NCI-H2081 treated with DMSO at 0.1 percent for 48 hours (cell line): ENCODE data around the gene FARS2.
"Not testable (repeated sequence)": the region's sequence is repeated elsewhere in the genome, so short reads cannot be mapped to it uniquely, and the experiment has no call there.

Source experiments
- DNase-seq: peaks from one replicate; lab custom pipeline; 2025; lab: John Stamatoyannopoulos, UW

FARS2 gene

DNA sequence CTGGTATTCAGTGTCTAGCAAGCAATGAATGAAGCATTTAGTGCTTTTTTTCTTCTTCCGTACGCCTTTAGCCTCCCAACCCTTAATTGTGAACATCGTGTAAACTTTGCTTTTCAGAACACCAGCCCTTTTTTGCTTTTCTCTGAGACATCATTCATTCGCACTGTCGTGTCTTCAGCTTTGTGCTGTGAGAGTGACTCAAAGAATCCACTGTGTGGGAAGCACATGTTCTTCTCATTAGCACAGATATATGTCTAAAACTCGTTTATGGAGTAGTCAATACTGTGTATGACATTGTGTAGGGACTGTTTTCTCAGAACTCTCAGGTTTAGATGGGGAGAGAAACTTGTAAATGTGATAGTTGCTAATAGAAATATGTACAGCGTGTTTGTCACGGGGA is 279.1 kb downstream of the FARS2 start:
- no peak for DNase-seq

DNA sequence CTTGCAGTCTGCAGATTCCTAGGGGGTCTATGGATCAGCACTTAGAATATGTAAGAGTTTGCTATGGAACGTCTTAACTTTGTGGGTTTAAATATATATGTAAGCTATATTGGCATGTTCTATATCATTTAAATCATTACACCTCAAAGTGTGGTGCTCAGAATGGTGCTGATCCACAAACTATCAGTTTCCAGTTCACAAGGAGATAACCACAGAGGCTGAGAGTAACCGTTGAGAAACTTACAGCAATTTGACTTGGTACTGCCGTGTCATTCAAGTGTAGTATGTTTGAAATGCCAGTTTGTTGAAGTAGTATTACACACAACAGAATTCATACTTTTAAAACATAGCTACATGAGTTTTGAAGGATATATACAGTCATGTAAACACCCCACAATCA is 279.7 kb downstream of the FARS2 start:
- no peak for DNase-seq

DNA sequence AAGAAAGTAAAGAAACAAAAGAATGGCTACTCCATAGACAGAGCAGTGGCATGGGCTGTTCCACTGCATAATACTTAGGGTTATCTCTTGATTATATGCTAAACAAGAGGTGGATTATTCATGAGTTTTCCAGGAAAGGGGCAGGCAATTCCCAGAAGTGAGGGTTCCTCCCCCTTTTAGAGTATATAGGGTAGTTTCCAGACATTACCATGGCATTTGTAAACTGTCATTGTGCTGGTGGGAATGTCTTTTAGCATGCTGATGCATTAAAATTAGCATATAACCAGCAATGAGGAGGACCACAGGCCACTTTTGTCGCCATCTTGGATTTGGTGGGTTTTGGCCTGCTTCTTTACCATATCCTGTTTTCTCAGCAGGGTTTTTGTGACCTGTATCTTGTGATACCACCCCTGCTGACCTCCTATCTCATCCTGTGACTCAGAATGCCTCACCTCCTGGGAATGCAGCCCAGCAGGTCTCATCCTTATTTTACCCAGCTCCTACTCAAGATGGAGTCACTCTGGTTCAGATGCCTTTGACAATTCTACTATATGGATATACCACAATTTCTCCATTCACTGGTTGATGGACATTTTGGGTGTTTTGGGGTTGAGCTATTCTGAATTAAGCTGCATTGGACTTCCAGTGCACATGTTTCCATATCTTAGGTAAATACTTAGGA is 280.6 kb downstream of the FARS2 start:
- DNase-seq = no peak

DNA sequence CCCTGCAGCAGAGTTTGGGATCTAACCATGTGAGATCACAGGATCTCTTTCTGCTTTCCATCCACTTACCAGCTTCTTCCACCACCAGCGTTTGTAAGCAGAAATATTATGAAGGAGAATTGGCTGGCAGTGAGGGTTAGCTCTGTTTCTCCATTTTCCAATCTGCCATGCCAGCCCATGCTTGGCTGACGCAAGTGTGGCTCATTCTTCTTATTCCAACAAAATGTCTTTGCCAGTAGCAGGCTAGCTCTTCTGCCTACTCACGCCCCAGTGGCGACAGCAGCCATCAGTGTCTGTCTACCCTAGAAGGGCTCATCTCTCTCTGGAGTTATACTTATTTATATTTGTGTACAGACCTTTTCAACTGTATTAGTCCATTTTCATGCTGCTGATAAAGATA is 286.2 kb downstream of the FARS2 start:
- no peak for DNase-seq

DNA sequence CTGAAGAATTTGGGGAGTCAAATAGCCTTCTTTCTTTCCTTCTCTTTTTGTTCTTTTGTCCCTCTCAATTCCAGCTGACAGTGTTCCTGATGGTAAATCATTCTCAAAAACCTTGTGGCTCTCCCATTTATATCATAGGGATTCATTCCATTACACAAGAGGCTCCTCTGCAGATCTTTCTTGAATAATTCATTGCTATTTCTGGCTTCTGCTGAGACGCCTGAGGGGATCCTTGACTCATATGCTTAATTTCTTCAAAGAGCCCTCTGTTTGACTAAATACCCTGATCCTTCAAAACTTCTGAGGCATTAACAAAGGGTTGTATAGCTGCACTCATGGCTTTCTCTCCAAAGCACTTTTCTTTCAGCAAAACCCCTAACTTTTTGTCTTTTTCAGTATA is 289.3 kb downstream of the FARS2 start:
- DNase-seq = no peak

DNA sequence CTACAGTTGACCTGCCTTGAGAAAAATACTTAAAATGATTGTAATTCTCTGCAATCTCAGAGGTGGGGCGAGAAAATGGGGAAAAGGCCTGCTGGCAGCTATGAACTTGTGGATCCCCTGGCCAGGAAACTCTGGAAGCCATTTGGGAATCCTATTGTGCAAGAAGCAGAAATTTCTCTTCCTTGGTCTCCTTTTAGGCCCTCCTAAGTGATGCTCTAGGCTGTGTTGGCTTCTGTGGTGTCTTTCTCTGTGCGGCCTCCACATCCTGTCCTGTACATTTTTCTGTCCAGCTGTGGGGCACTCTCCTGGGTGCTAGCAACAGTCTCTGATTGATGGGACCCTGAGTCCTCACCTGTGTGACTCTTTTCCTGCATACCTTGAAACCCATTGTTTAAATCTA is 290.9 kb downstream of the FARS2 start:
- no peak for DNase-seq

DNA sequence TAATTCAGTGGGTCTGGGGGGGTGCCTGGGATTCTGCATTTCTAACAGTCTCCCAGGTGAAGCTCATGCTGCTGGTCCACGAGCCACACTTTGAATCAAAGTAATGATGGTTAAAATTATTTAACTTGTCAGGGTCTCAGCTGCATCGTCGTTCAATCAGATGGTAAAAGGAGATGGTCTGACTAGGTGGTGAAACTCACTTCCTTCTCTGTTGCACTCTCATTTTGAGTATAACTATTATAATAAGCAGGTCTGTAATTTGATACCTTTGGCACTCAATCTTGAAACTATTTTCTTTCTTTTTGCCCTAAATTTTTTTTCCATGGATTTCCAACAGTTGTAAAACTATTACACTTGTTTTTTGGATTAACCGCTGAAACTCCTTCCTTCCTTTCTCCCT is 292.5 kb downstream of the FARS2 start:
- no peak for DNase-seq

DNA sequence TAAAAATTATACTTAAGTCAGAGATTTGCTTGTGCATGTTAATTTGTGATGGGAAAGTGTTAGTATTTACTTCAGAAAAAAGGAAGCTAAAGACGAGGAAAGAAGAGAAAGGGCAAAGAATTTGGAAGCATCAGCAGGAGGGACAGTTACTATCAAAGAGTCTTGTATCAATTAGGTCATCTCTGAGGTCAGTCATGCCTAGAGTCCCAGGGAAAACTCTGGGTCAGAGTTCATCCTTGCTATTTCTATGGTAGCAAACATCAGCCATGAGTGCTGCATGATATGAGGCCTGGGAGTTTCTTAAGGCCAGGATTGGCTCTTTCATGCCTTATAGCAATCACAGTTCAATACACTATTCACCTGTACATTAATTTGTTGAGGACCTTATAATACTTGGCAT is 292.9 kb downstream of the FARS2 start:
- no peak for DNase-seq

DNA sequence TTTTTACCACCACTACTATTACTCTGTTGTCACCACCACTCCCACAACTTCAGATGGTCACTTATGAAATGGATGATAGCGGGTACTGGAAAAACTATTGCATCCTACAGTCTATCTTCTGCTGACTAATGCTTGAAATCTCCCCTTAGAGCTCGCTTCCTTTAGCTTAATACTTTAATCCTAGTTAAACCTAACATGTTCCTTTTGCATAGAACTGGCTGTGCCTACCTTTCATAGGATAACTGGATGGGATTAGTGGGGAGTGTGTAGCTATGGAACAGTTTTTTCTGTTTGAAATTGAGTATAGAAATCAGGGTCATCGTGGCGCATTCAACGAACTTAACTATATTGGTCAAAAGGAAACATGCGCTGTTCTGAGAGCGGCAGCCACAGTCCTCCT is 294.7 kb downstream of the FARS2 start:
- no peak for DNase-seq

DNA sequence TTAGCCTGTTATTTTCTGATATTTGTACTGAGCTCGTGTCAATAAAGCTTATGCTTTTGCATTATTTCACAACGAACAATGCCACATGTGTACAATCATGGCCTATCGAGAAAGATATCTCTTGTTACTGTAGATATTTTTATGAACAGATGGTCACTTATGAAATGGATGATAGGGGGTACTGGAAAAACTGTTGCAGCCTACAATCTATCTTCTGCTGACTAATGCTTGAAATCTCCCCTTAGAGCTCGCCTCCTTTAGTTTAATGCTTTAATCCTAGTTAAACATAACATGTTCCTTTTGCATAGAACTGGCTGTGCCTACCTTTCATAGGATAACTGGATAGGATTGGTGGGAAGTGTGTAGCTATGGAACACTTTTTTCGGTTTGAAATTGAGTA is 296.2 kb downstream of the FARS2 start:
- no peak for DNase-seq

DNA sequence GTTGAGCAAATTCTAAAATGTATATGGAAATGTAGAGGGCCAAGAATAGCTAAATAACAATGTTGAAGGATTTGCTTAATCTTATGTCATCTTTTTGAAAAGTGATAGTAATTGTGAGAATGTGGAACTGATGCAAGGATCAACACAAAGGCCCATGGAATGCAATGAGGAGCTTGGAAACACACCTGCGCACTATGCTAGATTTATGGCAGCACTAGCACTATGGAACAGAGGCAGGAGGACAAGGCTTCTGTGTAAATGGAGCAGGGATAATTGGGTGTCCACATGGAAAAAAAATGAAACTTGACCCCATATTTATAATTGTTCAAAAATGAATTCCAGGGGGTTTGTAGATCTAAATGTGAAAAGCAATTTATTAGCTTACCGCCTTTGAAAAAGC is 298.3 kb downstream of the FARS2 start:
- DNase-seq = no peak

DNA sequence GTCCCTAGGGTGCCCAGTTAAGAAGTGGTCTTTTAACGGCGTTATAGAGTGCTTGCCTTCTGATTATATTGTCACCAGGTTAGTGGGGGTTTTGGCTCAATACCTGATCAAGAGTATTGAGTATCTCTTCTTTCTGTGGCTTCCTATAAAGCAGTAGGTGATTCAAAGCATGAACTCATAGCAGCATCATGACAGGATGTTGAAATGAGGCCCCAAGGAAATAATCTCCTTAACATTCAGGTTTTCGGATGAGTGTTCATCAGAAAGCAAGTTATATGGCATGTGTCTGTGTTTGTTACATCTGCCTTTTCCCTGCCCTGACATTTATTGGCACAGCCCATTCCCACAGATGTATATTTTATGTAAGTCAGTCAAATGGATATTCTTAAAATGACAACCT is 301.0 kb downstream of the FARS2 start:
- DNase-seq = no peak

DNA sequence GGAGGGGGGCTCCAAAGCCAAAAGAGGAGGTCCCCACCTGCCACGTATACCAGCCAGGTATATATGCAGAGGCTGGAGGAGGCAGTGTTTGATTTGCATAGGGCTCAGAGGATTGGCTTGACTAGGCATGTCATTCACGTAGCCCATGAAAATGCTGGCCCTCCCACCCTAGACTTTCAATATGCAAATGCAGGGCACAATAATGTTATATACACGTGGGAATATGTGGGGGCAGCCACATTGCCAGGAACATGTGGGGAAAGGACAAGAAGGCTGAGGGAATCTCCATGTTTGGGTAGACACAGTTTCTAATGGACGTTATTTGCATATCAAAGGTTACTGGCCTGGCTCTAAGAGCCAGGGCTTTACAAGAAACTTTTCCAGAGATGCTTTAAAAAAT is 301.8 kb downstream of the FARS2 start:
- DNase-seq = no peak

DNA sequence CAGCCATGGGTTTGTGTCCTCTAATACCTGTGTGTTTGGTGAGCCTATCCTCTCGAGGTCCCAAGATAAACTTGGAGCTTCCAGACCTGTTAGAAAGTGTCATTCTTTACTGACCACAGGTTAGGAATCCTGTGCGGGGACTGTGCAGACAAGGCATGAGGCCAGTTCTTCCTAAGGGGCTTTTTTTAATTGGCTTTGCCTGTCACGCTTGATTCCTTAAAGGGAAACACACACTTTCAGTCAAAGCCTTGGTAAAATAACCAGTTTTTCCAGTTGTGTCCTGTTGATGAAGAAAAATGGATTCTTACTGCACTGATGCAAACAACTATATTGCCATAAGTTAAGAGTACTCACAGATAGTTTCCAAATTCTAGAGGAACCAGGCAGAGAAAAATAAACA is 303.4 kb downstream of the FARS2 start:
- DNase-seq = not testable (repeated sequence)

DNA sequence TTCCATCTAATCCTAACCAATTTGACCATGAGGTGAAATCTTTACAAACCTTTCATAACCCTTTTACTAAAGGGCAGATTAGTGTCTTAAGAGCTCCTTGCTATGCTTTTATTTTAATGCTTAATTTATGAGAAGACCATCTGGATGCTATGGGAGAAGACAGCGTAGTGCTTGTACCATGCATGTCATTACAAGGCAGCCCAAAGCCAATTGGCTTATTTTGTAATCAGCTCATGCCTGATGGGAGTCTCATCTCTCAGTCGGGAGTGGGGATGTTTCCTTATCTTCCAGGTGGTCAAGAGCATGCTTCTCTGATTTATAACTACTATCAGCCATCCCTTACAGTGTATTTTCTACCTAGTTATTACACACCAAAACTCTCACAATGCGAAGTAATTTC is 304.7 kb downstream of the FARS2 start:
- DNase-seq = no peak

DNA sequence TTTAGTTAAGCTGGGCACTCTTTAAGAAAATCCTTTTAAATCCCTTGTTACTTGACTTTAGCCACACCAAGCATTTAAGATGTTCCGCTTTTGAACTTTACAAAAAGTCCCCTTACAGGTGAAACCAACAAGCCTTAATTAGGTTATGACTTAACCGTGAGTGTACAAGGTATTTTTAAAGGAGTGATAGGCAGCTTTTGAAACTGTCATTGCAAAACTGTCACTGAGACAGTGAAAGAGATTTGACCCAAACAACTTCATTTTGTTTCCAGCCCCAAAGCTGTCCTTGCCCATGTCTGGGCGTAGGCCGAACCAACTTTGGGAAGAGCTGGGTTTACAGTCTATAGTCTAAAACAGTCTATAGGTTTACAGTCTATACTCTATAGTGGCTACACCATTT is 305.4 kb downstream of the FARS2 start:
- no peak for DNase-seq

DNA sequence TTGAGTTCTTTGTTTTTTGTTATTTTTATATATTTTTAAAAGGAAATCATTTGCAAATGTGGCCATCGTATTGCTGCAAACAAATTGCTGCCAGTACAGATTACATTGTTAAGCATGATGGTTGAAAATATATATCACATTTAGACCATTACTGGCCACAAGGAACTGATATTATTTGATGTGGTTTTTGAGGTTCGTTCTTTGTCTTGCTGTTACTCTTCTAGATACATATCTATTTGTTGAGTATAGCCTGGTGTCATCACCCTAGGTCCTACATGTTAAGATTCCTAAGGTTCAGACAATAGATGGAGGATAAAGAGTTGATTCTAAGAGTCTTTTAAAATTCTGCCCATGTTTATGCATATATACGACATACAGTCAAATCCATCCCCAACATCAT is 306.0 kb downstream of the FARS2 start:
- DNase-seq = no peak

DNA sequence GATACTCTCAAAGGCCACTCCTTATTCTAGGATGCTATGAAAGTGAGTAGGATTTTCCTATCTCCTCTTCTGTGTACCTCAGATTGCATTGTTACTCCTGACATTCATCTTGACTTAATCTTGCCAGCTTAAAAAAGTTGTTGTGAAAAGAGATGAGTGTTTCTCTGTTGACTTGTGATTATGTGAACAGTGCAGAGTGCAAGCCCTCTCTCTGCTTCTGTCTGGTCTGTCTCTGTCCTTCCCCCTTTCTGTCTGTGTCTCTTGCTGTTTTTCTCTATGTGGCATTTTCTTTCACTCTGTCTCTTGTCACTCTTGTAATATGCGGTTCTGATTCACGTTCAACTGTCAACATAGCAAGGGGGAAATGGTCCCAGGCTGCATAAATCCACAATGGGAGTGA is 306.6 kb downstream of the FARS2 start:
- no peak for DNase-seq

DNA sequence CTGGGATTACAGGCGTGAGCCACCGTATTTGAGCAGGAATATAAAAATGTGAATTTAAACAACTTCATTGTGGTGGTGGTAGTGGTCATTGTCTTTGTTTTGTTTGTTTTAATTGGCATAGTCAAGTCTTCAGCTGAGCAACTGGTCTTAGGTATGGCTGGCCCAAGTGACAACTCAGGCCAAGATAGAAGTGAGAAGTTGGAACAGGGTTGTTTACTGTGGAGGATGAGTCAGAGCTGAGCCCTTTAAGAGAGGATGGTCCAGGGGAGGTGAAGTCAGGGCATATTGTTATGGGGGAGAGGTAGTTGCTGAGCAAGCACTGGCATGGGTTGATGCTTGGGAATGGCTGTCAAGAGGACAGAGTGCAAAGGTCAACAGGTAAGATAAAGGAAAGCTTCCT is 308.2 kb downstream of the FARS2 start:
- no peak for DNase-seq

DNA sequence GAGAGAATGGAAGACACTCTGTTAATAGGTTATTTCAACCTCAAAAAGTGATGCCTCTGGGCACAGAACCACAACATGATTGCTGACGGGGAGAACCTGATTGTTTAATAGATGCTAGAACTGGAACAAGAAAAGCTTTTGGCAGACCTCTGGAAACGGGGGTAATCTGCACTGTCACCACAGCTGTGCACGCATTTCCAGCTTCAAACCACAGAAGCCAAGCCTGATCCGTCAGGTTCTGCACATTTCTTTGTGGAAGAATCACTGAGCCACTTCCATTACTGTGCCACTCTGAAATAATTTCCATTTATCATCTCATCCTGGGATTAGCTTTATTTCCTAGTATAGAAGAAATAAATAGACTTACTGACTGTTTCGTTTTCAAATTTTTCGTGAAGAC is 309.3 kb downstream of the FARS2 start:
- DNase-seq = no peak

DNA sequence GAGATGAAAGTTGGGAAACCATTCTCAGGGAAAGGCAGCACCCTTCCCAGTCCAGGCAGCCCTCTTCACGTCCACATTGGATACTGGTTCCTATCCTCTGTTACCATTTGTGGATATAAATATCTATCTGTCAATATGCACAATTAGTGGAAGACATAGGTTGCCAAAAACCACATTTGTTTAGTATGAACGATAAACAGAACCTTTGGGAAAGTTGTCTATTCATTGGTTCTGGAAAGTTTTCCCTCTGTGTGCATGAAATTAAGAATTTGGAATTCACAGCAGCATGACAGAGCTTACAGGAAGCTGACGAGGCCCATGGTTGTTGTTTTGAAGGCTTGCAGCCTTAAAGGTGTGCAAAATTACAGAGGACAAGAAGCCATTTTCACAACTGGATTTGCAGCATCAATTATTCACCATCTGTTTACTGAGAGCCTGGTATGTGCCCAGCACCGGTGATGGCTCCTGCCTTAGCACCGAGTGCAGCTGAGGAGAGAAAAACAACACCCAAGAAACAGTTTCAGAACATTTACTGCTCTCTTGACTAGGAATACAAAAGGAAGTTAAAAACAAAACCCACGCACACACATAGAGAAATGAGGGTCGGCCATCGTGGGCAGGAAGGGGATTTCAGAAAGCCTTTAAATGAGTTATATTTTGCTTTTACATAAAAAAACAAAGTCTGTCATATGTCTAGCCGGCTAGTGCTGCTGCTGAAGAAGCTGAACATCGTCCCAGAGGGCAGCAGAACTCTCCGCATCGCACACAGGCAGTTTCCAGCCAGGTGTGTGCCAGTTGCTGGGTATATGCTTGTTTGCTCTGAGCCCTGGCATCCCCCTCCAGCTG is 319.6 kb downstream of the FARS2 start:
- DNase-seq = no peak

DNA sequence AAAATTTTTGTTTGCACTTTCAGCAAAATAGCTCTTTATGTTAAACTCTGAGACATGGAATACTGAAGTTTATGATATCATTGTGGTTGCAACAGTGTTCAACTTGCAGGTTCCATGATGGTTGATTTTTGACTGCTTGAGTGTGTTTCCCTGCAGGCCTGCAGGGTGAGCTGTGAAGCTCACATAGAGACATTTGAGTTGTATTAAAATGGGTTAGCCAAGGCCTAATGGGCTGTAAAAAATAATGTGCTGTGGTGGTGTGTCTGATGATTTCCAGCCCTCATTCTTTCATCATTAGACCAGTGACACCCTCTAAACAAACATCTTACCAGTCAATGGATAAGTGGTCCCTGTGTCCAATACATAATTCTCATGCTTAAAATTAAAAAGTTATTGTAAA is 321.4 kb downstream of the FARS2 start:
- DNase-seq = no peak

DNA sequence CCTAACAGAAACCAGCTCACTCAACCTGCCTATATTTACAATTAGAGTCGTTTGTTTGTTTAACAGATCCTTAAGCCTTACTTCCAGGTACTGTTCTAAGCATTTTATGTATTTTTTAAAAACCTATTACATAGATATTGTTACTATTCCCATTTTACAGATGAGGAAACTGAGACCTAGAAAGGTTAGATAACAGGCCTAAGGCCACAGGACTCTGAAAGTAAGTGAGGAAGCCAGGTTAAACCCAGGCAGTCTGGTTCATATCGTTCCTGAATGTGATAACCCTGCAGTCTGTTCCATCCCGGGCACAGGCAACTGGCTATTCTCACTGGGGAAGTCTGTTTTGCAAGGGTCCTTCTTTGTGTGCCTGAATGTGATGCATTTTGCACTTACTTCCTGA is 322.2 kb downstream of the FARS2 start:
- no peak for DNase-seq

DNA sequence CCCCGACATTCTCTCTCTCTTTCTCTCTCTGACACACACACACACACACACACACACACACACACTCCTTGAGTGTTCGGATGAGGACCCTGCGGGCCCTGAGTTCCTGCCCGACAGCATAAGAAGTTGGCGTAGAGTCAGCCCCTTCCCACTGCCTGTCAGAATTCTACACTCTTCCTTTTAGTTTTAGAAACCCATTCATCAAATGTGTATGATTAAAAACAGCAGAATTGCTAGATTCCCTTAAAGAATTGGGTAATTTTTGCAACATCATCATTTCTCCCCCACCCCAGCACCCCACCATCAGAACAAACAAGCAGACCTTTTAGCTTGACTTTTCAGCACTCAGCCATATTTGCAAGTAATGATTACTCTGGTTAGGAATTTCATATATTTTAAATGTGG is 322.8 kb downstream of the FARS2 start:
- no peak for DNase-seq
